T-helper 2 cell treated with Interferon-gamma antibody and Interleukin-4, amounts not matched to agents 100 ng/mL and 5 ng/mL, for 36 hours (primary cell): ENCODE results near the gene ITGA1. TPM values are rescaled to one million over a fixed set of nuclear protein-coding genes. Genes with fewer than 3 reads are reported as not detected.

ENCODE experiments used
- intact Hi-C: fragments of 100-400 bp; cut with micrococcal nuclease; formaldehyde crosslinking; loops from one replicate; pipeline ENCODE4 v1.15.1; 2023
- total RNA-seq: library from RNA; stranded (reverse); gene quantifications from 2 replicates; pipeline ENCODE4 v1.2.3, GENCODE V29; 2022

ITGA1 gene
- total RNA-seq: 3.2 and 4.6 TPM in 2 replicates

GRCh38 chr5:52787600-52788504 lies at the start of gene ITGA1, which contains the start of gene PELO:
Gene ITGA1 (plus strand): TSS chr5:52787916. CDS start chr5:52788354, 438 bp downstream.
Gene PELO (plus strand): TSS chr5:52787916. CDS start chr5:52800395, 12,479 bp downstream.
- intact Hi-C loops: loop anchor here (1.0 to 5.0 kb wide), 6 partner anchors 11 to 127 kb away; no protein-coding TSS in a partner anchor

GRCh38 chr5:52738095-52738506 lies 49.6 kb upstream of the ITGA1 start:
- intact Hi-C loops: no loop called here

GRCh38 chr5:52740007-52740406 lies 47.7 kb upstream of the ITGA1 start:
- intact Hi-C loops: no loop called here

GRCh38 chr5:52743012-52743411 lies 44.7 kb upstream of the ITGA1 start:
- intact Hi-C loops: loop anchor here (1.0 kb wide), 1 partner anchor 18 kb away; no protein-coding TSS in a partner anchor

GRCh38 chr5:52743529-52743928 lies 44.2 kb upstream of the ITGA1 start:
- intact Hi-C loops: loop anchor here (1.0 kb wide), 1 partner anchor 18 kb away; no protein-coding TSS in a partner anchor

- intact Hi-C loops: loop anchor here (1.0 to 2.0 kb wide), 5 partner anchors 19 to 56 kb away; partner anchors contain the start of genes ITGA1 and PELO
These were observed 43.7 kb upstream of the ITGA1 start for GRCh38 chr5:52743970-52744369.

- intact Hi-C loops: loop anchor here (1.0 to 2.0 kb wide), 4 partner anchors 26 to 55 kb away; partner anchors contain the start of genes ITGA1 and PELO
These were observed 42.8 kb upstream of the ITGA1 start for GRCh38 chr5:52744867-52745458.

GRCh38 chr5:52746539-52746938 lies 41.2 kb upstream of the ITGA1 start:
- intact Hi-C loops: no loop called here

GRCh38 chr5:52748590-52748989 lies 39.1 kb upstream of the ITGA1 start:
- intact Hi-C loops: no loop called here

GRCh38 chr5:52749666-52750065 lies 38.0 kb upstream of the ITGA1 start:
- intact Hi-C loops: no loop called here

- intact Hi-C loops: no loop called here
These were observed 36.6 kb upstream of the ITGA1 start for GRCh38 chr5:52751137-52751536.

GRCh38 chr5:52754051-52754450 lies 33.7 kb upstream of the ITGA1 start:
- intact Hi-C loops: no loop called here

GRCh38 chr5:52757527-52757926 lies 30.2 kb upstream of the ITGA1 start:
- intact Hi-C loops: no loop called here

- intact Hi-C loops: no loop called here
These were observed 29.7 kb upstream of the ITGA1 start for GRCh38 chr5:52758014-52758413.

GRCh38 chr5:52759331-52759730 lies 28.4 kb upstream of the ITGA1 start:
- intact Hi-C loops: no loop called here

GRCh38 chr5:52760695-52761366 lies 26.9 kb upstream of the ITGA1 start:
- intact Hi-C loops: no loop called here

- intact Hi-C loops: no loop called here
These were observed 20.4 kb upstream of the ITGA1 start for GRCh38 chr5:52767217-52767743.

GRCh38 chr5:52767766-52768480 lies 19.8 kb upstream of the ITGA1 start:
- intact Hi-C loops: no loop called here

- intact Hi-C loops: no loop called here
These were observed 18.7 kb upstream of the ITGA1 start for GRCh38 chr5:52769061-52769460.

- intact Hi-C loops: loop anchor here (2.0 kb wide), 1 partner anchor 16 kb away; the partner anchor contains the start of genes ITGA1 and PELO
These were observed 17.3 kb upstream of the ITGA1 start for GRCh38 chr5:52770287-52770939.
